Head of caudate nucleus (tissue), 42 donors: Measurements from ENCODE around the gene P2RX6.
A peak's percentile ranks its signal among the peaks of the same experiment; 100 is the strongest.
"Not testable (repeated sequence)": the region's sequence is repeated elsewhere in the genome, so short reads cannot be mapped to it uniquely, and the experiment has no call there.

ENCODE experiments used
- DNase-seq, 42 donors: peaks; one replicate each; pipeline versions ENCODE4 v3.0.0 to v3.0.0-alpha.2; 2020 to 2021; ENCODE audit warnings: mixed read lengths in 7 of 42
- intact Hi-C: fragments of 100-400 bp; cut with DNase I; formaldehyde crosslinking; loops from one replicate; pipeline ENCODE4 v1.15.0; 2022

The P2RX6 gene

GRCh38 chr22:21001601-21002325 is 13.2 kb upstream of the P2RX6 start, which contains the start of gene THAP7:
TSS of gene THAP7 (minus strand) at chr22:21002118. CDS start at chr22:21001911, 207 bp downstream.
- intact Hi-C loops, result loop anchor here (1.0 to 5.0 kb wide), 2 partner anchors 19 to 84 kb away; partner anchors contain the start of genes CRKL and LZTR1

GRCh38 chr22:21003782-21004181 is 11.2 kb upstream of the P2RX6 start:
- intact Hi-C loops, result loop anchor here (5.0 kb wide), 1 partner anchor 86 kb away; the partner anchor contains the start of gene CRKL
- DNase-seq, result no peak

More at GRCh38 chr22:21001601-21002325, 13.2 kb upstream of the P2RX6 start, which contains the start of gene THAP7:
- peak; percentile 93 to 99 (median 97) for DNase-seq

DNA sequence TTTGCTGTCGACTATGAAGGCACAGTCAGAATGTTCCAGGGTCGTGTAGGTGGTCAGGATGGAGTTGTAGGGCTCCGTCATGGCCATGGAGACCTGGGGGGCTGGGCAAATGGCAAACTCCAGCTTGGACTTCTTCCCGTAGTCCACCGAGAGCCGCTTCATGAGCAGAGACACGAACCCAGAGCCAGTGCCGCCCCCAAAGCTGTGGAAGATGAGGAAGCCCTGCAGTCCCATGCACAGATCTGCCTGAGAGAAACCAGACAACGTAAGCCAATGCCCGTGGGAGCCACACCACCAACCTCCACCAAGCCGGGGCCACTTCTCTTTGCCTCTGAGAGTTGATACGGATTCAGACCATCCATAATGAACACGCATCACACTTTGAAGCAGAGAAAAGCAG is 5.8 kb upstream of the P2RX6 start:
- intact Hi-C loops, DNase-seq: not testable (repeated sequence)

GRCh38 chr22:21009638-21010425 is 5.1 kb upstream of the P2RX6 start:
- intact Hi-C loops, result no loop called here
- no peak for DNase-seq

- intact Hi-C loops, result no loop called here
- DNase-seq, result no peak
These were observed 4.4 kb upstream of the P2RX6 start for GRCh38 chr22:21010426-21011113.

DNA sequence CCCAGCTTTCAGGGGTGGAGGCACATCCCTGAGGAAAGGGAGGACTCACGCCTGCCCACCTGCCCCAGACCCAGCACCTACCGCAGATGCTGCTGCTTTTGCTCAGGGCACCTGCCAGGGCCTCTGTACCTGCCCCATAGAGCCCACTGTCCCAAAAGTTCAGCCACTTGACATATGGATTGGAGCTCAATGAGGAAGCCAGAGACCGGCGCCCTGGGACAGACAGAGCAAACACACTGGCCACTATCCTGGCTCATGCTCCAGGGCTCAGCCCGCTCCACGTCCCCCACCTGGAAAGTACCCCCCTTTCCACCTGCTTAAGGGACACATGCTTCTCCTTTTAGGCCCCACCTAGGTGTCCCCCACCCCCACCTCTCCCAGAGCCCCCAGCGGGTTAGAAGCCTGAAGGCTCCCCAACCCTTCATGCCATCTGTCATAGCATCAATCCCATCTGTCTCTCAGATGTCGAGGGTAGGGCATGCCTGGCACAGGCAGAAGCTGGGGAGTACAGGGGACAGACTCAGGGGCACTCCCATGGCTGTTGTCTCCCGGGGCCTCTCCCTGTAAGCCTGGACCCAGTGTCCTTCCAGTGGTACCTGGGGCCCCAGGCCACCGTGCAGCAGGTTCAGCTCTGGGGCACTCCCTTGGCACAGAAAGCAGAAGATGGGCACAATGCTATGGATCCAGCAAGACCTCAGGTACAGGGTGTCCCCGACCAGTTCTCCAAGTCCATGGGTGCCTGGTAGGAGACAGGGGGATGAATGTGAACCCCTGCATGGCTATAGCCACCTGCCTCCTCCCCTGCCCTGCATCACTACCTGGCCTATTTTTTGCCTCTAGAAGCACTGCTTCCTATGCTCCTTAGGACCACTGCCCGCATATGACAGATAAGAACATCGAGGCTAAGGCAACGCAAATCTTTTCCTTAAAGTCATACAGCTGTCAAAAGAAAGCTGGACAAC is 2.2 kb upstream of the P2RX6 start:
- intact Hi-C loops, result no loop called here
- no peak for DNase-seq

- intact Hi-C loops, result no loop called here
- DNase-seq, result peak in 1 of 42 donors; percentile 5
These were observed 1.2 kb upstream of the P2RX6 start for GRCh38 chr22:21013657-21014201.

GRCh38 chr22:21014202-21014725 is 701 bp upstream of the P2RX6 start:
- peak; percentile 78 to 96 (median 91) for DNase-seq
- intact Hi-C loops, result no loop called here

GRCh38 chr22:21015466-21016006 is 571 bp downstream of the P2RX6 start:
- intact Hi-C loops, result no loop called here
- DNase-seq, result no peak

DNA sequence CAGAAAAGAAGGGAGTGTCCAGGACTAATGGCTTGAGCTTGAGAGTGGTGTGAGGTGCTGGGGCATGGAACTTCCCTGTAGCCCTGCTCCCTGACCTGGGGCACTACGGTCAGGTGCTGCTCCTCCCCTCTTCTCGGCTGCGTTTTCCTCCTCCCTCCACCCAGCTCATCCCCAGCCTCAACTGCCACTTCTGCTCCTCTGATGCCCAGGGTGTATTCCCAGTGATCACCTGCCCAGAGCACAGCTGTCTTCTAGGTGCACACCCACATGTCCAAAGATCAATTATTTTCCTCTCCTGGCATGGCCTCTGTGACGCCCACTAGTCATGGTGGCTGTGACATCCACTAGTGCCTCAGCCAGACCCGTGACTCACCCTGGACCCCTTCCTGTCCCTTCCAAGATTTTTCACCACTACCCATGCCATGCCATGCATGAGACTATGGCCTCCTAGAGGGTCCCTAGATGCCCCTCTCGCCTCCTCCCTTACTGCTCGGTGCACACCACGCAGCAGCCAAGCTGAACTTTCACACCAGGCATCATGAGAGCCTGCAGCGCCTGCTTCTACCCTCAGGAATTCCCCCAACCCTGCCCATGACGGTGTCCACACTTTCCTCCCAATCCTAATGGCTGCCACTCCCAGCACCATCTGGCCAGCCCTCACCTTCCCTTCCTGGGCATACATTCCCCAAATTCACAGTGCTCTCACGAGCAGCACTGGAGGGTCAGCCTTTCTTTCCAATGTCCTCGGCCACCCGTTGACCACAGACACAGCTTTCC is 1.9 kb downstream of the P2RX6 start:
- intact Hi-C loops, result no loop called here
- DNase-seq, result no peak

DNA sequence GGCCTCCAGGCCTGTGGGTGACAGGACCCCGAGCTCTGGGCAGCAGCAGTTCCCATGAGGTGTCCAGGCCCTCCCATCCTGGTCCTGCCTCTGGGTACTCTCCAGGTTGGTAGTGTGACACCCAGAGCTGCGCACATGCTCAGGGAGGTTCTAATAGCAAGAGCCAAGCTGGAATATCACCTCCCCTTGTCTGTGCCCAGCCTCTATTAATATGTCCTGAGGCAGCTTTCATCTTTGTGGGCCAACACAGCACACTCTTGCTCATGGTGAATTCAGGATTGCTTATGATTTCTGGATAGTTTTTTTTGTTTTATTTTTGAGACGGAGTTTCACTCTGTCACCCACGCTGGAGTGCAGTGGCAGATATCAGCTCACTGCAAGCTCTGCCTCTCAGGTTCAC is 3.3 kb downstream of the P2RX6 start:
- intact Hi-C loops, result no loop called here
- no peak for DNase-seq

GRCh38 chr22:21020802-21021429 is 6.0 kb downstream of the P2RX6 start:
- intact Hi-C loops, result no loop called here
- DNase-seq, result no peak

- intact Hi-C loops, result no loop called here
- no peak for DNase-seq
These were observed 7.5 kb downstream of the P2RX6 start for GRCh38 chr22:21022507-21022906.

- intact Hi-C loops, result no loop called here
- DNase-seq, result no peak
These were observed 8.1 kb downstream of the P2RX6 start for GRCh38 chr22:21022955-21023614.

DNA sequence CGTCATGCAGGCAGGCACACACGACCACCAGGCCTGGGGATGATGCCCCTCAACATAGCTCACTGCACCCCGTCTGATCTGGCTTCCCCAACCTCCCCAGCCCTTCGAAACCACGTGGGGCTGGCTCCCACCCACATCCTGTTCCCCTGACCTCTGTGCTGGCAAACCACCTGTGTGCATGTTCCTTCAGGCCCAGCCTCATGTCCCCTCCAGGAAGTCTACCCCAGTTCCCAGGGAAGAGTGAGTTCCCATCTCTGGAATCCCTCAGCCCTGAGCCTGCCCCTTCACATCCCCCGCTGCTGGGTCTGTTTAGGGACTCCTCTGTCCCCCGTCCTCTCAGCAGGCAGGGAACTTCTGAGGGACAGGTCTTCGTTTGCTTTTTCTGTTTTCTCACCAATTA is 10.3 kb downstream of the P2RX6 start:
- no peak for DNase-seq
- intact Hi-C loops, result no loop called here
